HL-60 (cell line): ENCODE measurements around the gene KRTAP9-4.
"Not testable (repeated sequence)": the region's sequence is repeated elsewhere in the genome, so short reads cannot be mapped to it uniquely, and the experiment has no call there.

Source experiments
- DNase-seq, 2 experiments: peaks; one replicate each; pipeline ENCODE4 v3.0.0-alpha.2; 2010 to 2020; ENCODE audit warnings: low read depth in 1 of 2, low spot score in 1 of 2
- H3K27ac ChIP-seq: fragments of 250-450 bp; sonication (Bioruptor Pico); replicated peaks from 2 replicates; pipeline ENCODE4 v1.5.1; 2020; ENCODE audit warnings: mild to moderate bottlenecking, moderate library complexity
- H3K27me3 ChIP-seq: fragments of 250-450 bp; sonication (Bioruptor Pico); 2 replicates; pipeline ENCODE4 v1.5.1; 2021; ENCODE audit warnings: mild to moderate bottlenecking, moderate library complexity; ENCODE audit not compliant: insufficient read depth, poor library complexity, severe bottlenecking
- H3K4me3 ChIP-seq: replicated peaks from 2 replicates; pipeline ENCODE4 v1.5.1; 2011; ENCODE audit warnings: mild to moderate bottlenecking, control low read depth, low read length; ENCODE audit not compliant: insufficient read depth
- CTCF ChIP-seq: IDR thresholded peaks from one replicate; pipeline ENCODE4 v1.5.1; 2011; ENCODE audit warnings: low read length, control low read depth, inconsistent platforms; ENCODE audit not compliant: insufficient read depth
- GABPA ChIP-seq: IDR thresholded peaks from 2 replicates; pipeline ENCODE4 v1.6.1; 2012; ENCODE audit warnings: low read depth
- POLR2AphosphoS5 ChIP-seq: IDR thresholded peaks from 2 replicates; pipeline ENCODE4 v1.6.1; 2012; ENCODE audit warnings: low read depth
- REST ChIP-seq: IDR thresholded peaks from 2 replicates; pipeline ENCODE4 v1.6.1; 2012; ENCODE audit warnings: low read depth; ENCODE audit not compliant: insufficient replicate concordance
- SPI1 ChIP-seq: IDR thresholded peaks from 2 replicates; pipeline ENCODE4 v1.6.1; 2012; ENCODE audit warnings: low read depth, mild to moderate bottlenecking, borderline replicate concordance

Gene KRTAP9-4

GRCh38 chr17:41223821-41224220 lies 25.7 kb upstream of the KRTAP9-4 start:
- Histone ChIP-seq H3K4me3 (no peak overlapping the region), H3K27me3 (no peaks in the 10 kb centered on the region), H3K27ac (no peak overlapping the region)
- TF ChIP-seq SPI1, result no peak
- no peak for TF ChIP-seq CTCF
- no peak for TF ChIP-seq GABPA
- TF ChIP-seq REST, result no peak
- no peak for TF ChIP-seq POLR2AphosphoS5
- DNase-seq, result no peak

GRCh38 chr17:41226051-41226450 lies 23.4 kb upstream of the KRTAP9-4 start:
- Histone ChIP-seq H3K4me3 (no peak overlapping the region), H3K27me3 (peaks cover 2% of the 10 kb centered on the region), H3K27ac (no peak overlapping the region)
- no peak for DNase-seq
- TF ChIP-seq GABPA (no peak), CTCF (no peak), REST (no peak), SPI1 (no peak), POLR2AphosphoS5 (no peak)

GRCh38 chr17:41226598-41227095 lies 22.8 kb upstream of the KRTAP9-4 start, which contains the start of gene KRTAP9-2:
KRTAP9-2 (plus strand) TSS chr17:41226648; CDS start chr17:41226655, 7 bp downstream.
- not testable (repeated sequence) for H3K27ac ChIP-seq, H3K4me3 ChIP-seq, DNase-seq, H3K27me3 ChIP-seq

GRCh38 chr17:41230094-41230493 lies 19.4 kb upstream of the KRTAP9-4 start:
- TF ChIP-seq CTCF (no peak), GABPA (no peak), REST (no peak), SPI1 (no peak), POLR2AphosphoS5 (no peak)
- Histone ChIP-seq H3K4me3 (no peak overlapping the region), H3K27ac (no peak overlapping the region), H3K27me3 (peaks cover 4% of the 10 kb centered on the region)
- no peak for DNase-seq
